Activated T-helper 17 cell treated with anti-CD3 and anti-CD28 coated beads, Interleukin-2, amount 50 U/mL, for 72 hours (primary cell): Measurements from ENCODE around the gene COL26A1. TPM values are rescaled to one million over a fixed set of nuclear protein-coding genes. Genes with fewer than 3 reads are reported as not detected.

Experiments
- ATAC-seq: fragments of 150-1000 bp; cut with Tn5 transposase; replicated peaks from 2 replicates; pipeline ENCODE4 v1.10.0; 2021; ENCODE audit warnings: mild to moderate bottlenecking, moderate library complexity
- H3K27ac Mint-ChIP-seq: one replicate; pipeline ENCODE4 v1.8.0; 2022; ENCODE audit warnings: mixed read lengths
- H3K27me3 Mint-ChIP-seq: one replicate; pipeline ENCODE4 v1.8.0; 2022; ENCODE audit warnings: mixed read lengths
- H3K36me3 Mint-ChIP-seq: one replicate; pipeline ENCODE4 v1.8.0; 2022; ENCODE audit warnings: low read depth, mild to moderate bottlenecking, mixed read lengths
- H3K4me1 Mint-ChIP-seq: one replicate; pipeline ENCODE4 v1.8.0; 2022; ENCODE audit warnings: mixed read lengths
- H3K4me3 Mint-ChIP-seq: one replicate; pipeline ENCODE4 v1.8.0; 2022; ENCODE audit warnings: mild to moderate bottlenecking, mixed read lengths
- H3K9me3 Mint-ChIP-seq: one replicate; pipeline ENCODE4 v1.8.0; 2022; ENCODE audit warnings: mixed read lengths
- total RNA-seq, 2 donors: library from RNA; stranded (reverse); gene quantifications; one replicate each; pipeline ENCODE4 v1.2.3, GENCODE V29; 2022

Gene COL26A1
- total RNA-seq, 2 donors from 2014 or later: not detected

- Mint-ChIP-seq H3K36me3 (no peaks in the 10 kb centered on the region), H3K9me3 (no peaks in the 10 kb centered on the region), H3K4me3 (no peak overlapping the region), H3K27ac (no peak overlapping the region), H3K27me3 (peaks cover 18% of the 10 kb centered on the region), H3K4me1 (peaks cover 4% of the 10 kb centered on the region)
- ATAC-seq: no peak
These were observed 169.9 kb downstream of the COL26A1 start for GRCh38 chr7:101532400-101533102.

- ATAC-seq: no peak
- no peak overlapping the region for H3K4me3 Mint-ChIP-seq
- H3K27me3 Mint-ChIP-seq: peaks cover 18% of the 10 kb centered on the region
- H3K9me3 Mint-ChIP-seq: no peaks in the 10 kb centered on the region
- no peaks in the 10 kb centered on the region for H3K36me3 Mint-ChIP-seq
- no peak overlapping the region for H3K27ac Mint-ChIP-seq
- peaks cover 4% of the 10 kb centered on the region for H3K4me1 Mint-ChIP-seq
These were observed 170.4 kb downstream of the COL26A1 start for GRCh38 chr7:101533103-101533465.

GRCh38 chr7:101534015-101534803 is 171.5 kb downstream of the COL26A1 start:
- no peaks in the 10 kb centered on the region for H3K9me3 Mint-ChIP-seq
- H3K27ac Mint-ChIP-seq: no peak overlapping the region
- no peak overlapping the region for H3K4me3 Mint-ChIP-seq
- no peak for ATAC-seq
- H3K27me3 Mint-ChIP-seq: peaks cover 18% of the 10 kb centered on the region
- H3K4me1 Mint-ChIP-seq: peaks cover 4% of the 10 kb centered on the region
- no peaks in the 10 kb centered on the region for H3K36me3 Mint-ChIP-seq

- Mint-ChIP-seq H3K4me1 (peaks cover 4% of the 10 kb centered on the region), H3K4me3 (no peak overlapping the region), H3K36me3 (no peaks in the 10 kb centered on the region), H3K9me3 (no peaks in the 10 kb centered on the region), H3K27me3 (peaks cover 12% of the 10 kb centered on the region), H3K27ac (no peak overlapping the region)
- no peak for ATAC-seq
These were observed 172.2 kb downstream of the COL26A1 start for GRCh38 chr7:101534873-101535272.

- H3K27ac Mint-ChIP-seq: no peak overlapping the region
- ATAC-seq: no peak
- H3K36me3 Mint-ChIP-seq: no peaks in the 10 kb centered on the region
- no peaks in the 10 kb centered on the region for H3K9me3 Mint-ChIP-seq
- peaks cover 12% of the 10 kb centered on the region for H3K27me3 Mint-ChIP-seq
- H3K4me3 Mint-ChIP-seq: no peak overlapping the region
- H3K4me1 Mint-ChIP-seq: peaks cover 4% of the 10 kb centered on the region
These were observed 172.7 kb downstream of the COL26A1 start for GRCh38 chr7:101535351-101535751.

GRCh38 chr7:101536232-101536631 is 173.6 kb downstream of the COL26A1 start:
- peaks cover 4% of the 10 kb centered on the region for H3K4me1 Mint-ChIP-seq
- no peaks in the 10 kb centered on the region for H3K9me3 Mint-ChIP-seq
- no peak for ATAC-seq
- peaks cover 12% of the 10 kb centered on the region for H3K27me3 Mint-ChIP-seq
- H3K4me3 Mint-ChIP-seq: no peak overlapping the region
- no peaks in the 10 kb centered on the region for H3K36me3 Mint-ChIP-seq
- H3K27ac Mint-ChIP-seq: no peak overlapping the region

GRCh38 chr7:101536668-101537067 is 174.0 kb downstream of the COL26A1 start:
- H3K27me3 Mint-ChIP-seq: peaks cover 12% of the 10 kb centered on the region
- H3K4me1 Mint-ChIP-seq: peaks cover 4% of the 10 kb centered on the region
- no peak overlapping the region for H3K27ac Mint-ChIP-seq
- no peaks in the 10 kb centered on the region for H3K36me3 Mint-ChIP-seq
- no peak for ATAC-seq
- no peaks in the 10 kb centered on the region for H3K9me3 Mint-ChIP-seq
- H3K4me3 Mint-ChIP-seq: no peak overlapping the region

- Mint-ChIP-seq H3K36me3 (no peaks in the 10 kb centered on the region), H3K9me3 (no peaks in the 10 kb centered on the region), H3K4me3 (no peak overlapping the region)
These were observed 174.5 kb downstream of the COL26A1 start for GRCh38 chr7:101537205-101537604.

GRCh38 chr7:101537935-101538595 is 175.4 kb downstream of the COL26A1 start:
- H3K4me3 Mint-ChIP-seq: no peak overlapping the region
- H3K27me3 Mint-ChIP-seq: peaks cover 10% of the 10 kb centered on the region
- no peaks in the 10 kb centered on the region for H3K36me3 Mint-ChIP-seq
- H3K27ac Mint-ChIP-seq: no peak overlapping the region
- H3K9me3 Mint-ChIP-seq: no peaks in the 10 kb centered on the region
- ATAC-seq: no peak
- H3K4me1 Mint-ChIP-seq: peaks cover 9% of the 10 kb centered on the region

More at GRCh38 chr7:101537205-101537604, 174.5 kb downstream of the COL26A1 start:
- no peak overlapping the region for H3K27ac Mint-ChIP-seq
- ATAC-seq: no peak
- H3K4me1 Mint-ChIP-seq: peaks cover 4% of the 10 kb centered on the region
- H3K27me3 Mint-ChIP-seq: peaks cover 12% of the 10 kb centered on the region

GRCh38 chr7:101538596-101539459 is 176.2 kb downstream of the COL26A1 start:
- Mint-ChIP-seq H3K36me3 (no peaks in the 10 kb centered on the region), H3K27ac (no peak overlapping the region), H3K9me3 (no peaks in the 10 kb centered on the region), H3K4me1 (peaks cover 9% of the 10 kb centered on the region), H3K27me3 (peaks cover 10% of the 10 kb centered on the region), H3K4me3 (no peak overlapping the region)
- ATAC-seq: peak; percentile 54

GRCh38 chr7:101539784-101540183 is 177.1 kb downstream of the COL26A1 start:
- Mint-ChIP-seq H3K4me1 (peaks cover 5% of the 10 kb centered on the region), H3K27me3 (peaks cover 4% of the 10 kb centered on the region), H3K36me3 (no peaks in the 10 kb centered on the region), H3K9me3 (no peaks in the 10 kb centered on the region), H3K4me3 (no peak overlapping the region), H3K27ac (no peak overlapping the region)
- no peak for ATAC-seq

- H3K4me1 Mint-ChIP-seq: peaks cover 5% of the 10 kb centered on the region
- H3K4me3 Mint-ChIP-seq: no peak overlapping the region
These were observed 180.0 kb downstream of the COL26A1 start for GRCh38 chr7:101542527-101543241.

GRCh38 chr7:101543242-101543766 is 180.6 kb downstream of the COL26A1 start:
- Mint-ChIP-seq H3K27ac (no peak overlapping the region), H3K4me3 (no peak overlapping the region), H3K27me3 (peaks cover 5% of the 10 kb centered on the region), H3K4me1 (peaks cover 5% of the 10 kb centered on the region), H3K36me3 (no peaks in the 10 kb centered on the region), H3K9me3 (no peaks in the 10 kb centered on the region)
- ATAC-seq: no peak

More at GRCh38 chr7:101542527-101543241, 180.0 kb downstream of the COL26A1 start:
- Mint-ChIP-seq H3K36me3 (no peaks in the 10 kb centered on the region), H3K27me3 (peaks cover 4% of the 10 kb centered on the region), H3K9me3 (no peaks in the 10 kb centered on the region), H3K27ac (no peak overlapping the region)
- peak; percentile 46 for ATAC-seq
